HG02798 (cell line): Measurements from ENCODE around the gene CCR6.
A peak's percentile ranks its signal among the peaks of the same experiment; 100 is the strongest.
"Not testable (repeated sequence)": the region's sequence is repeated elsewhere in the genome, so short reads cannot be mapped to it uniquely, and the experiment has no call there.

Source experiments
- ATAC-seq: cut with Tn5 transposase; IDR thresholded peaks from one replicate; pipeline ENCODE4 v1.9.1; 2021; ENCODE audit warnings: mild to moderate bottlenecking; ENCODE audit not compliant: unreplicated experiment, poor library complexity

The CCR6 gene

DNA sequence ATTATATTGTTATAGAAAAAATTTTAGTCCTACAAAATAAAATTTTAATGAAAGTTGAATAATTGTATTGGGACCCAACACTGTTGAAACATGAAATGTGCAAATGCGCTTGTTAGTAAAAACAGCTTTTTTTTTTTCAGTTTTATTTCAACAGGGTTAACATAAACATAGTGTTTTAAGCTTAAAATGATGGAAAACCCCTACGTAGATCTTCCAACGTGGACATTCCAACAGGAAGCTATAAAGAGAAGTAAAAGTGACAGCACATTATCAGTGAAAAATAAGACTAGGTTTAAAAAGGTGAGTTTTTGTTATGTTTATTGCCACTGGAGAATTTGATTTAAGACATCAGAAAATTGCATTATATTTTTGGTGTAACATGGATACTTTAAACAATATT, 41.4 kb downstream of the CCR6 start:
- ATAC-seq, result no peak

- ATAC-seq, result no peak
Observed at GRCh38 chr6:167165858-167166471, 43.1 kb downstream of the CCR6 start.

- ATAC-seq, result not testable (repeated sequence)
Observed at GRCh38 chr6:167167699-167168098, 44.8 kb downstream of the CCR6 start.

DNA sequence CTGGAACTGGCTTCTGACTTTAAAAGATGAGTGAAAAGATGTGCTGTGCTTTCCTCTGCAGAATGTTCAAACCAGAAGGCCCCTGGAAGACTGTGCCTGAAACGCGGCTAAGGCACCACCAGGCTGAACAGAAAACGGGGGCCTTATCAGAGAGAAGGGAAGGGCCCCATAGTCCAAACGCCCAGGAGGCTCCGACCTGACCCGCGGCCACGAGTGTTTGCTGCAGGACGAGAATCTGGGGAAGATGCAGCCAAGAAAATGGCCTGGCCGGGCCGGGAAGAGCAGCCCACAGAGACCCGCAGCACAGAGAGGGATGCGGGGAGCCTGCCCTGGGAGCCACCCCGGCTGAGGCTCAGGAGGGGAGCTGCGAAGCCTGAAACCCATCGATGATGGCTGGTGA, 45.4 kb downstream of the CCR6 start:
- not testable (repeated sequence) for ATAC-seq

DNA sequence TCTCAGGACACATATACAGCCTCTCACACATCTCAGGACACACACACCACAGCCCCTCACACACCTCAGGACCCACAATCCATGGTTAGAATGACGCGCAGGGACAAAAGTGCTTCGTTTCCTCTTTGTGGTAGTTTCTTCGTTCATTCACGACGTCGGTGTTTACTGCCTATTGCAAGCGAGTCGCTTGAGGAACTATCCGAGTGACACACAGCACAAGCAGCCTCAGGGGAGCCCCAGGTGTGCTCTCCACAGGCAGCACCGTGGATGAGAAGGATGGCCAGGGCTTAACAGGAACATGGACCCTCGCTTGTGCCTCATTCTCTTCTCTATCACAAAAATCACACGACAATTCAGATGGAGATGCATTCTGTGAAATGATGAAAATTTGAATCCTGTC, 47.0 kb downstream of the CCR6 start:
- not testable (repeated sequence) for ATAC-seq

DNA sequence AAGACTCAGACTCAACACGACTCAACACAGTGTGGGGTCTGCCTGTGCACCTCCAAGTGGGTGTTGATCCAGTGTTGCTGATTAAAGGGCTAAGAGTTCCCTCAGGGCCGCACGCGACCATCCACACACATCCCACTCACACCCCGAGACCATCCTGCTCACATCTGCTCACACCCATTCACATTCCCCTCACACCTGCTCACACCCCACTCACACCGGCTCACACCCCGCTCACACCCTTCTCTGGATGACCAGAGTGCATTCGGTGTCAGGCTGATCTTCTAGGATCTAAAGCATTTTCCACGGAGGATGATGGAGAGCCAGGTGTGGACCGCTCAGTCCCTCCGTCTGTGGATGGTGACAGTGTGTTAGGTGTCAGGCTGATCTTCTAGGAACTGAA, 48.4 kb downstream of the CCR6 start:
- ATAC-seq, result not testable (repeated sequence)

GRCh38 chr6:167172011-167172410, 49.1 kb downstream of the CCR6 start:
- not testable (repeated sequence) for ATAC-seq

DNA sequence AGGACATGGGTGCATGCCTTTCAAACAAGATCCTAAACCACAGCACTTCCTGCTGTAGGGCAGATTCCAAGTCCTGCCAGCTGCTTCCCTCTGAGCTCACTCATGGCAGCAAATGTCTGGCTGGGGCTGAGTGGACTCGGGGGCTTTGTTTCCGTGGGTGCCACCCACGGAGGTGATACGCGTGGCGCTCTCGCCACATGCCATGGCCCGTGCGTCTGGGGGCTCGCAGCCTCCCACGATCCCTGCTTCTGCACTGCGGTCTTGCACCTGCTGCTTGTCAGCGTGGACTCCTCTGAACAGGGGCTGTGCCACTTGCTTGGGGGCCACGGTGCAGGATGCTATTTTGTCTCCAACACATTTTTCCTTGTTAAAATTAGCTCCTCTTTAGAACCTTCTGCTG, 54.4 kb downstream of the CCR6 start:
- ATAC-seq, result not testable (repeated sequence)

DNA sequence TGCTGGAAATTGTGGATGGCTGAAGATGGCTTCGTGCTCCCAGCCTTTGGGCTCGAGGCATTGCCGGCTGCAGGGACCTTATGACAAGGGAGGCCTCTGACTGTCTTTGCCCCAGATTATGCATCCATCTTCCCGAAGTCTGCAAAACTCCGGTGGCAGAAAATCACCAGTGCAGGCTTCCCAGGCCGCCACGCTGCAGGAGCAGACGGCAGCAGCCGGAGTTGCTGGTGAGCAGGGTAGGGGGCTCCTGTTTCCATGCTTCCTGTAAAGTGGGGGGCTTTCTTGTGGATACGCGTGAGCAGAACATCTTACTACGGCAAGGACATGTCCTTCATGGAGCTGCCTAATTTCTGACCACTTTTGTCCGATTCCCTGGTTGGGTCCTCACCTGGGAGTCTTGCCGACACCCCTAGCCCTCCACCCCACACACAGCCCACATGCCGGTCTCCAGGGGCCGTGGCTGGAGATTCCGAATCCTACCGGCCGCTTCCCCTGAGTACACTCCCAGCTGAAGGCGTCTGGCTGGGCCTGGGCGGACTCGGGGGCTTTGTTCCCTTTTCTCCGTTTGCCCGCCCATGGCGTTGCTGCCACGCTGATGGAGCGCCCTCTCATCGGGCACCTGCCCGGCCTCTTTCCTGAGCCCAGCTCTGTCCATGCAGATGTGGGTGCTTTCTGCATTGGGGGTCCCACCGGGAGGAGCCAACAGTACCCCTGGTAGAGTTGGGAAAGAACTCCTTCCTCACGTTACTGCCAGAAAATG, 56.2 kb downstream of the CCR6 start:
- ATAC-seq, result not testable (repeated sequence)

GRCh38 chr6:167180086-167180485, 57.2 kb downstream of the CCR6 start:
- ATAC-seq, result not testable (repeated sequence)

- not testable (repeated sequence) for ATAC-seq
Observed at GRCh38 chr6:167181351-167181750, 58.5 kb downstream of the CCR6 start.

GRCh38 chr6:167182913-167183314, 60.0 kb downstream of the CCR6 start:
- peak; percentile 61 for ATAC-seq

- ATAC-seq, result not testable (repeated sequence)
Observed at GRCh38 chr6:167185101-167185500, 62.2 kb downstream of the CCR6 start.

- ATAC-seq, result not testable (repeated sequence)
Observed at GRCh38 chr6:167187275-167187674, 64.4 kb downstream of the CCR6 start.
